ENCODE results near the gene POLG.
A peak's percentile ranks its signal among the peaks of the same experiment; 100 is the strongest.

The POLG gene

GRCh38 chr15:89334510-89335297, at the start of gene POLG:
TSS of gene POLG (minus strand) at chr15:89334824. CDS start at chr15:89333754, 1,070 bp downstream.
- DNase-seq, result peak; percentile 100

GRCh38 chr15:89384176-89384604, 49.6 kb upstream of the POLG start:
- DNase-seq, result no peak

- DNase-seq, result no peak
These were observed 48.9 kb upstream of the POLG start for GRCh38 chr15:89383365-89384175.

- DNase-seq, result no peak
These were observed 47.5 kb upstream of the POLG start for GRCh38 chr15:89381888-89382686.

GRCh38 chr15:89381331-89381730, 46.7 kb upstream of the POLG start:
- no peak for DNase-seq

GRCh38 chr15:89379818-89380217, 45.2 kb upstream of the POLG start:
- no peak for DNase-seq

GRCh38 chr15:89379251-89379695, 44.6 kb upstream of the POLG start:
- no peak for DNase-seq

- DNase-seq, result peak; percentile 45
These were observed 43.9 kb upstream of the POLG start for GRCh38 chr15:89378296-89379151.

- peak; percentile 39 for DNase-seq
These were observed 43.2 kb upstream of the POLG start for GRCh38 chr15:89377842-89378295.

GRCh38 chr15:89377024-89377841, 42.6 kb upstream of the POLG start:
- no peak for DNase-seq

- DNase-seq, result no peak
These were observed 41.8 kb upstream of the POLG start for GRCh38 chr15:89376388-89376787.

- DNase-seq, result no peak
These were observed 40.7 kb upstream of the POLG start for GRCh38 chr15:89375093-89376005.

GRCh38 chr15:89374086-89374981, 39.7 kb upstream of the POLG start:
- DNase-seq, result no peak

GRCh38 chr15:89372069-89372935, 37.7 kb upstream of the POLG start:
- DNase-seq, result no peak

GRCh38 chr15:89371228-89372044, 36.8 kb upstream of the POLG start:
- DNase-seq, result no peak

GRCh38 chr15:89370978-89371227, 36.3 kb upstream of the POLG start:
- DNase-seq, result no peak

Data from hematopoietic multipotent progenitor cell treated with erythropoietin and hydrocortisone succinate and interleukin-3 and kit ligand, for 4 days (in vitro differentiated cells).